Measurements from ENCODE around the gene UNC119B.

UNC119B gene

GRCh38 chr12:120720987-120721801, 10.9 kb downstream of the UNC119B start:
- no peak for TF ChIP-seq FOXP2 (optimal IDR thresholded peaks at IDR 0.05; ENCODE audit: borderline replicate concordance, extremely low read depth, extremely low read length, insufficient read depth)
- no peak for TF ChIP-seq SIN3A (IDR thresholded peaks at IDR 0.05; ENCODE audit: borderline replicate concordance, insufficient read depth, low read length)
- no peak for TF ChIP-seq POLR2AphosphoS5 (IDR thresholded peaks at IDR 0.05; ENCODE audit: low read depth, low read length)
- TF ChIP-seq TAF1 (IDR thresholded peaks at IDR 0.05; ENCODE audit: borderline replicate concordance, insufficient read depth, low read length), result no peak
- TF ChIP-seq REST (IDR thresholded peaks at IDR 0.05; ENCODE audit: insufficient read depth in 1 of 2, low read depth in 2 of 2, low read length in 2 of 2), result no peak

GRCh38 chr12:120721866-120722265, 11.6 kb downstream of the UNC119B start:
- TF ChIP-seq REST (IDR thresholded peaks at IDR 0.05; ENCODE audit: insufficient read depth in 1 of 2, low read depth in 2 of 2, low read length in 2 of 2) (no peak), SIN3A (IDR thresholded peaks at IDR 0.05; ENCODE audit: borderline replicate concordance, insufficient read depth, low read length) (no peak), POLR2AphosphoS5 (IDR thresholded peaks at IDR 0.05; ENCODE audit: low read depth, low read length) (no peak), FOXP2 (optimal IDR thresholded peaks at IDR 0.05; ENCODE audit: borderline replicate concordance, extremely low read depth, extremely low read length, insufficient read depth) (no peak), TAF1 (IDR thresholded peaks at IDR 0.05; ENCODE audit: borderline replicate concordance, insufficient read depth, low read length) (no peak)

GRCh38 chr12:120722784-120723183, 12.5 kb downstream of the UNC119B start:
- no peak for TF ChIP-seq SIN3A (IDR thresholded peaks at IDR 0.05; ENCODE audit: borderline replicate concordance, insufficient read depth, low read length)
- no peak for TF ChIP-seq TAF1 (IDR thresholded peaks at IDR 0.05; ENCODE audit: borderline replicate concordance, insufficient read depth, low read length)
- TF ChIP-seq FOXP2 (optimal IDR thresholded peaks at IDR 0.05; ENCODE audit: borderline replicate concordance, extremely low read depth, extremely low read length, insufficient read depth), result no peak
- TF ChIP-seq POLR2AphosphoS5 (IDR thresholded peaks at IDR 0.05; ENCODE audit: low read depth, low read length), result no peak
- TF ChIP-seq REST (IDR thresholded peaks at IDR 0.05; ENCODE audit: insufficient read depth in 1 of 2, low read depth in 2 of 2, low read length in 2 of 2), result no peak

GRCh38 chr12:120724720-120725119, 14.5 kb downstream of the UNC119B start:
- TF ChIP-seq TAF1 (IDR thresholded peaks at IDR 0.05; ENCODE audit: borderline replicate concordance, insufficient read depth, low read length) (no peak), SIN3A (IDR thresholded peaks at IDR 0.05; ENCODE audit: borderline replicate concordance, insufficient read depth, low read length) (no peak), POLR2AphosphoS5 (IDR thresholded peaks at IDR 0.05; ENCODE audit: low read depth, low read length) (no peak), FOXP2 (optimal IDR thresholded peaks at IDR 0.05; ENCODE audit: borderline replicate concordance, extremely low read depth, extremely low read length, insufficient read depth) (no peak)

DNA sequence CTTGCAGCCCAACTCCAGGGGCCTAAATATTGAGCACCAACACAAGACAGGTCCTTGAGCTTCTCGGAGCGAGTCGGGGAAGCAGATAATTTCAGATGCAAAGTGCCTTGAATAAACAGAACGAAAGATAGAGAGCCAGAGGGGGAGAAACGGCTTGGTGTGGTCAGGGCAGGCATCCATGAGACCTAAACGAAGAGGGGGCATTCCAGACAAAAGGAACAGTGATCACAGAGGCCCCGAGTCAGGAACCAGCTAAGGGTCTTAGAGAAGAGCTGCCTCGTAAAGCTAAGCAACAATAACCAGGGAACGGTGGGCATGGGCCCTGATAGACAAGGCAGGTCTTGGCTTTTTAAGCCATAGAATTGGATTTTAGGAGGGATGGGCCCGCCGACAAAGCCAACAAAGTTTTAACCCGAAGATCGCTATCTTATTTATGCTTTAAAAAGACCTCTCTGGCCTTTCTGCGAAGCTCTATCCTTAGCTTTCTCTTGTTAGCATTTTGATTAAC, 14.9 kb downstream of the UNC119B start:
- TF ChIP-seq POLR2AphosphoS5 (IDR thresholded peaks at IDR 0.05; ENCODE audit: low read depth, low read length) (no peak), REST (IDR thresholded peaks at IDR 0.05; ENCODE audit: insufficient read depth in 1 of 2, low read depth in 2 of 2, low read length in 2 of 2) (no peak), FOXP2 (optimal IDR thresholded peaks at IDR 0.05; ENCODE audit: borderline replicate concordance, extremely low read depth, extremely low read length, insufficient read depth) (no peak), SIN3A (IDR thresholded peaks at IDR 0.05; ENCODE audit: borderline replicate concordance, insufficient read depth, low read length) (no peak), TAF1 (IDR thresholded peaks at IDR 0.05; ENCODE audit: borderline replicate concordance, insufficient read depth, low read length) (no peak)

Measured in PFSK-1 (cell line).